Measurements from ENCODE around the gene NRG2. TPM values are rescaled to one million over a fixed set of nuclear protein-coding genes. Genes with fewer than 3 reads are reported as not detected.

The NRG2 gene
- total and polyA plus RNA-seq, 4 experiments from 2014 or later, result 0.11 to 0.17 (median 0.15) TPM; not detected in 1

DNA sequence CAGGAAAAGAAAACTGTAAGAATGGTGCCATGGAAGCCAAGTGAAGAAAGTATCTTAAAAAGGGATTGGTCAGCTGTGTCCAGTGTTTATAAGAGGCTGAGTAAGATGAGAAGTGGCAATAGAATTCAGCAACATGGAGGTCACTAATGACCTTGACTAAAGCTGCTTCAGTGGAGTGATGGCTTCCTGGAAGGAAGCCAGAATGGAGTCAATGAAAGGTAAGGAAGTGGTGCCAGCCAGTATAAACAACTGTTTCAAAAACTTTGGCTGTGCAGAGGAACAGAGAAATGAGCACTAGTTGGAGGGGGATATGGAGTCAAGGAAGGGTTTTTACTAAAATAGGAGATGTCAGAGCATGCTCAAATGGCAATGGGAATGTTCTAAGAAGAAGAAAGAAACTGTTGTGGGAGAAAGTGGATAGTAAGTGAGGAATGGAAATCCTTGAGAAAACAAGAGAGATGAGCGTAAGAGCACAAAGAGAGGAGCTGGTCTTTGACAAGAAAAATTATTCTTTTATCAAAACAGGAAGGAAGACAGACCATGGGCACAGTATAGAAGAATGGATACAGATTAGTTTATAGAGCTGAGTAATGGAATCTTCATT, 11.1 kb upstream of the NRG2 start:
- Histone ChIP-seq H3K36me3 (ENCODE audit: insufficient read depth, low read length) (no peaks in the 10 kb centered on the region), H3K27ac (ENCODE audit: low read depth, low read length) (no peak overlapping the region), H3K4me3 (ENCODE audit: low read length in 2 of 2) (no peak overlapping the region), H3K4me1 (ENCODE audit: insufficient read depth, low read length) (no peaks in the 10 kb centered on the region), H3K27me3 (ENCODE audit: insufficient read depth, low read length) (no peaks in the 10 kb centered on the region), H3K9me3 (ENCODE audit: control insufficient read depth in 1 of 2, low read length in 2 of 2) (no peaks in the 10 kb centered on the region)
- Mint-ChIP-seq H3K9me3 (no peaks in the 10 kb centered on the region), H3K36me3 (no peaks in the 10 kb centered on the region), H3K27me3 (peaks cover 5 to 10% of the 10 kb centered on the region in 2 donors), H3K4me3 (no peak overlapping the region), H3K4me1 (no peaks in the 10 kb centered on the region), H3K27ac (no peak overlapping the region)
- CTCF ChIA-PET (ENCODE audit: partially characterized antibody), result interaction anchor here (0.7 to 1.6 kb wide), 2 partner anchors 13 to 88 kb away, joined by 3 to 6 read pairs; no protein-coding TSS in a partner anchor
- POLR2A ChIA-PET (ENCODE audit: partially characterized antibody), result interaction anchor here (1.0 kb wide), 1 partner anchor 11 kb away, joined by 3 read pairs; no protein-coding TSS in a partner anchor
- intact Hi-C loops (cut with micrococcal nuclease), result no loop called here
- no peak for DNase-seq

DNA sequence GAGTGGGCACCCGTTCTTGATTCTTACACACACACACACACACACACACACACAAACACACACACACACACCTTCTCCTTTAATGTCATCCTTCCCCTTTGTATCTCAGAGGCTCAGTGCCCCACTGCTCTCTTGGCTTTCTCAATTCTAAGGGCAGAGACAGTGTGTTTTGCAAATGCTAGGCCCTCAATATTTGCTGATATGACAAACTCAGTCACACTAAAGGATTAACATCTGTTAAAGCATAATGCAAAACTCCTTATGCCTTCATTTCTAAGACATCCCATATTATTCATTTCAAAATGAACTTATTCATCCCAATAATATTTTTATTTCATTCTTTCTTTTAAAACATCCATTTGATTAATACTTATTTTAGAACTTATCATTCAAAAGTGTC, 8.9 kb upstream of the NRG2 start:
- H3K27me3 Mint-ChIP-seq, result peaks cover 12 to 14% of the 10 kb centered on the region in 2 donors
- Histone ChIP-seq H3K4me3 (ENCODE audit: low read length in 2 of 2) (no peak overlapping the region), H3K9me3 (ENCODE audit: control insufficient read depth in 1 of 2, low read length in 2 of 2) (no peaks in the 10 kb centered on the region), H3K36me3 (ENCODE audit: insufficient read depth, low read length) (no peaks in the 10 kb centered on the region), H3K27me3 (ENCODE audit: insufficient read depth, low read length) (no peaks in the 10 kb centered on the region), H3K4me1 (ENCODE audit: insufficient read depth, low read length) (no peaks in the 10 kb centered on the region), H3K27ac (ENCODE audit: low read depth, low read length) (no peak overlapping the region)
- ChIA-PET POLR2A (ENCODE audit: partially characterized antibody) (no interaction called here), CTCF (ENCODE audit: partially characterized antibody) (no interaction called here)
- H3K4me1 Mint-ChIP-seq, result no peaks in the 10 kb centered on the region
- no peak overlapping the region for H3K4me3 Mint-ChIP-seq
- no peak for DNase-seq
- intact Hi-C loops (cut with micrococcal nuclease), result no loop called here
- H3K36me3 Mint-ChIP-seq, result no peaks in the 10 kb centered on the region
- no peak overlapping the region for H3K27ac Mint-ChIP-seq
- H3K9me3 Mint-ChIP-seq, result no peaks in the 10 kb centered on the region

GRCh38 chr5:140049713-140050112, 6.6 kb upstream of the NRG2 start:
- DNase-seq, result no peak
- Histone ChIP-seq H3K4me3 (ENCODE audit: low read length in 2 of 2) (no peak overlapping the region), H3K36me3 (ENCODE audit: insufficient read depth, low read length) (no peaks in the 10 kb centered on the region), H3K27me3 (ENCODE audit: insufficient read depth, low read length) (peaks cover 7% of the 10 kb centered on the region), H3K27ac (ENCODE audit: low read depth, low read length) (no peak overlapping the region), H3K4me1 (ENCODE audit: insufficient read depth, low read length) (no peaks in the 10 kb centered on the region), H3K9me3 (ENCODE audit: control insufficient read depth in 1 of 2, low read length in 2 of 2) (no peaks in the 10 kb centered on the region)
- H3K4me1 Mint-ChIP-seq, result peaks cover 0 to 3% (median under 1%) of the 10 kb centered on the region in 4 donors
- POLR2A ChIA-PET (ENCODE audit: partially characterized antibody), result no interaction called here
- H3K36me3 Mint-ChIP-seq, result no peaks in the 10 kb centered on the region
- intact Hi-C loops (cut with micrococcal nuclease), result no loop called here
- H3K27ac Mint-ChIP-seq, result no peak overlapping the region
- H3K27me3 Mint-ChIP-seq, result peaks cover 15 to 23% of the 10 kb centered on the region in 2 donors
- no peak overlapping the region for H3K4me3 Mint-ChIP-seq
- H3K9me3 Mint-ChIP-seq, result no peaks in the 10 kb centered on the region
- CTCF ChIA-PET (ENCODE audit: partially characterized antibody), result no interaction called here

DNA sequence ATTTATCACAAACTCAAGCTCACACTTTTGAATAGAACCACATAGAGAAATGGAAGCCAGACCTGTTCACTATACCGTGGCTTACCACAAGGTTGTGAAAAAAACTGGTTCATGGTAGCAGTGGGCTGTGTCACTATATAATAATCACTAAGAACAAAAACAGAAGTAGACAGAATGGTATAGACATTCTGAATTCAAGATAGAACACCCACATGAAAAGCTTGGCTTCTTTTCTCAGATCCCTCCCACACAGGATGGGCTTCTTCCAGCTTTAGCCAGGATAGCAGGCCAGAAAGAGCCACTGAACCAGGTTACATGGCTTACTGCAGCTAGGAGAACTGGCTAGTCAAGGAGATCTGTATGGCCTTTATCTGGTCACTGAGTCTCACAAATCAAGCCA, 6.1 kb upstream of the NRG2 start:
- ChIA-PET CTCF (ENCODE audit: partially characterized antibody) (interaction anchor here (1.1 kb wide), 1 partner anchor 81 kb away, joined by 5 read pairs; no protein-coding TSS in a partner anchor), POLR2A (ENCODE audit: partially characterized antibody) (interaction anchor here (0.6 kb wide), 1 partner anchor 57 kb away, joined by 3 read pairs; no protein-coding TSS in a partner anchor)
- Mint-ChIP-seq H3K27me3 (peaks cover 20 to 28% of the 10 kb centered on the region in 2 donors), H3K9me3 (no peaks in the 10 kb centered on the region), H3K4me1 (peaks cover 2 to 8% (median 4%) of the 10 kb centered on the region in 4 donors), H3K27ac (no peak overlapping the region), H3K36me3 (no peaks in the 10 kb centered on the region), H3K4me3 (no peak overlapping the region)
- intact Hi-C loops (cut with micrococcal nuclease), result no loop called here
- no peaks in the 10 kb centered on the region for H3K9me3 ChIP-seq (ENCODE audit: control insufficient read depth in 1 of 2, low read length in 2 of 2)
- no peak overlapping the region for H3K4me3 ChIP-seq (ENCODE audit: low read length in 2 of 2)
- peaks cover 12% of the 10 kb centered on the region for H3K27me3 ChIP-seq (ENCODE audit: insufficient read depth, low read length)
- H3K4me1 ChIP-seq (ENCODE audit: insufficient read depth, low read length), result no peaks in the 10 kb centered on the region
- no peak overlapping the region for H3K27ac ChIP-seq (ENCODE audit: low read depth, low read length)
- DNase-seq, result no peak
- H3K36me3 ChIP-seq (ENCODE audit: insufficient read depth, low read length), result no peaks in the 10 kb centered on the region

DNA sequence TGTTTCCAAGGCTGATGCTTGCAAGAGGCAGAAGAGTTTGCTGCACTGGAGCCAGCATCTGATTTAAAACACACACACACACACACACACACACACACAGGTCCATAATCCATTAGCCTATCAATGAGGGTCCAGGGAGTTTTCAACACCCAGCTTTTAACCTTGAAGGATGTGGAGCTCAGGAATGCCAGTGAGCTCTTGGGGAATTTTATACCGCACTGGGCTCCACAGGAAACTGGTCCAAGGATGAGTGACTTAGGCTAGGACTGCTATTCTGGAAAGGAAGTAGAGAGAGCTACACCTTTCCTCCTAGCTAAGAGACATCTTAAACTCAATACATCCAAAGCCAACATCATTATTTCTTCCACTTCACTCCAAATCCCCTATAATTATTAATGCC, 942 bp upstream of the NRG2 start:
- Histone ChIP-seq H3K36me3 (ENCODE audit: insufficient read depth, low read length) (no peaks in the 10 kb centered on the region), H3K9me3 (ENCODE audit: control insufficient read depth in 1 of 2, low read length in 2 of 2) (no peaks in the 10 kb centered on the region), H3K27ac (ENCODE audit: low read depth, low read length) (no peak overlapping the region), H3K4me1 (ENCODE audit: insufficient read depth, low read length) (peaks cover 19% of the 10 kb centered on the region), H3K27me3 (ENCODE audit: insufficient read depth, low read length) (peaks cover 27% of the 10 kb centered on the region), H3K4me3 (ENCODE audit: low read length in 2 of 2) (no peak overlapping the region)
- no peak overlapping the region for H3K27ac Mint-ChIP-seq
- CTCF ChIA-PET (ENCODE audit: partially characterized antibody), result interaction anchor here (1.8 kb wide), 1 partner anchor 75 kb away, joined by 5 read pairs; no protein-coding TSS in a partner anchor
- H3K4me1 Mint-ChIP-seq, result peaks cover 5 to 38% (median 22%) of the 10 kb centered on the region in 4 donors
- peaks cover 40 to 43% of the 10 kb centered on the region in 2 donors for H3K27me3 Mint-ChIP-seq
- intact Hi-C loops (cut with micrococcal nuclease), result no loop called here
- POLR2A ChIA-PET (ENCODE audit: partially characterized antibody), result interaction anchor here (1.0 kb wide), 1 partner anchor 11 kb away, joined by 3 read pairs; no protein-coding TSS in a partner anchor
- H3K9me3 Mint-ChIP-seq, result no peaks in the 10 kb centered on the region
- H3K4me3 Mint-ChIP-seq, result peak overlapping the region; percentile 42 to 82 (median 66)
- no peak for DNase-seq
- no peaks in the 10 kb centered on the region for H3K36me3 Mint-ChIP-seq

DNA sequence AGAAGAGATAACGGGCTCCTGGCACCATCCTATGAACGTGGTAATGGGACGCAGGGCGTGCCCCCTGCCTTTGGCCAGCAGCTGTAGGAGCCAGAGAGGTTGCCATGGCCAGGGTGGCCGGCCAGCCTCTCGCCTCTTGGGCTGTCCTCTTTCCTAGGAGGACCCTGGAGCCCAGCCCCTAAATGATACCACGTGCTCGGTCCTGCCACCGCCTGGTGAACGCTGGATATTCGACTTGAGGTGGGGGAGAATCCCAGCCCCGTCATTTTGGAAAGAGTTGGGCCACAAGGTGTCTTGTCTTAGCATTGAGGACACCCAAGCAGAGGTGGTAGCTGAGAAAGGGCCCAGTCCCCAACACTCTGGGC, 391 bp upstream of the NRG2 start:
- peak in 1 of 5 donors; percentile 1 for DNase-seq
- no peaks in the 10 kb centered on the region for H3K9me3 Mint-ChIP-seq
- intact Hi-C loops (cut with micrococcal nuclease), result no loop called here
- H3K27me3 Mint-ChIP-seq, result peaks cover 35 to 44% of the 10 kb centered on the region in 2 donors
- H3K9me3 ChIP-seq (ENCODE audit: control insufficient read depth in 1 of 2, low read length in 2 of 2), result no peaks in the 10 kb centered on the region
- no peaks in the 10 kb centered on the region for H3K36me3 ChIP-seq (ENCODE audit: insufficient read depth, low read length)
- CTCF ChIA-PET (ENCODE audit: partially characterized antibody), result interaction anchor here (1.1 to 1.8 kb wide), 2 partner anchors 14 to 75 kb away, joined by 3 to 5 read pairs; no protein-coding TSS in a partner anchor
- POLR2A ChIA-PET (ENCODE audit: partially characterized antibody), result interaction anchor here (1.0 kb wide), 1 partner anchor 11 kb away, joined by 3 read pairs; no protein-coding TSS in a partner anchor
- no peak overlapping the region for H3K27ac ChIP-seq (ENCODE audit: low read depth, low read length)
- no peaks in the 10 kb centered on the region for H3K36me3 Mint-ChIP-seq
- H3K27ac Mint-ChIP-seq, result no peak overlapping the region
- peak overlapping the region; percentile 42 to 82 (median 74) for H3K4me3 Mint-ChIP-seq
- peaks cover 27% of the 10 kb centered on the region for H3K27me3 ChIP-seq (ENCODE audit: insufficient read depth, low read length)
- peaks cover 6 to 43% (median 23%) of the 10 kb centered on the region in 4 donors for H3K4me1 Mint-ChIP-seq
- H3K4me1 ChIP-seq (ENCODE audit: insufficient read depth, low read length), result peaks cover 19% of the 10 kb centered on the region
- peak overlapping the region in 1 of 2 donors; percentile 33 for H3K4me3 ChIP-seq (ENCODE audit: low read length in 2 of 2)

- H3K4me1 ChIP-seq (ENCODE audit: insufficient read depth, low read length), result peaks cover 19% of the 10 kb centered on the region
- DNase-seq, result no peak
- H3K9me3 Mint-ChIP-seq, result no peaks in the 10 kb centered on the region
- H3K36me3 Mint-ChIP-seq, result no peaks in the 10 kb centered on the region
- H3K4me3 Mint-ChIP-seq, result peak overlapping the region; percentile 44 to 78 (median 72)
- peaks cover 9 to 46% (median 26%) of the 10 kb centered on the region in 4 donors for H3K4me1 Mint-ChIP-seq
- no peak overlapping the region for H3K27ac ChIP-seq (ENCODE audit: low read depth, low read length)
- CTCF ChIA-PET (ENCODE audit: partially characterized antibody), result interaction anchor here (1.1 kb wide), 1 partner anchor 15 kb away, joined by 3 read pairs; no protein-coding TSS in a partner anchor
- H3K36me3 ChIP-seq (ENCODE audit: insufficient read depth, low read length), result no peaks in the 10 kb centered on the region
- no peak overlapping the region for H3K27ac Mint-ChIP-seq
- POLR2A ChIA-PET (ENCODE audit: partially characterized antibody), result no interaction called here
- peaks cover 27% of the 10 kb centered on the region for H3K27me3 ChIP-seq (ENCODE audit: insufficient read depth, low read length)
- H3K4me3 ChIP-seq (ENCODE audit: low read length in 2 of 2), result peak overlapping the region in 1 of 2 donors; percentile 33
- H3K27me3 Mint-ChIP-seq, result peaks cover 33 to 50% of the 10 kb centered on the region in 2 donors
- H3K9me3 ChIP-seq (ENCODE audit: control insufficient read depth in 1 of 2, low read length in 2 of 2), result no peaks in the 10 kb centered on the region
- intact Hi-C loops (cut with micrococcal nuclease), result no loop called here
Observed at GRCh38 chr5:140042393-140042642, 781 bp downstream of the NRG2 start.
